AG09319 (cell line): Measurements from ENCODE around the gene PSMD8.

Source experiments
- DNase-seq: peaks from one replicate; pipeline ENCODE4 v3.0.0-alpha.2; 2010; ENCODE audit warnings: low read depth; ENCODE audit errors: extremely low read depth
- CTCF ChIP-seq: IDR thresholded peaks from 2 replicates; pipeline ENCODE4 v1.5.1; 2011; ENCODE audit warnings: low read depth, mild to moderate bottlenecking, inconsistent platforms, low read length, moderate library complexity

The PSMD8 gene

GRCh38 chr19:38355728-38356725 lies 18.3 kb upstream of the PSMD8 start:
- no peak for TF ChIP-seq CTCF
- DNase-seq, result no peak

GRCh38 chr19:38358071-38358470 lies 16.3 kb upstream of the PSMD8 start:
- no peak for DNase-seq
- TF ChIP-seq CTCF, result no peak

- DNase-seq, result no peak
- no peak for TF ChIP-seq CTCF
Measured at GRCh38 chr19:38359242-38360021, 14.9 kb upstream of the PSMD8 start.

- DNase-seq, result no peak
- no peak for TF ChIP-seq CTCF
Measured at GRCh38 chr19:38360351-38360750, 14.0 kb upstream of the PSMD8 start.

GRCh38 chr19:38360839-38361631 lies 13.3 kb upstream of the PSMD8 start:
- DNase-seq, result no peak

GRCh38 chr19:38361633-38362075 lies 12.7 kb upstream of the PSMD8 start:
- DNase-seq, result no peak

More at GRCh38 chr19:38360839-38361631, 13.3 kb upstream of the PSMD8 start:
- TF ChIP-seq CTCF, result no peak

More at GRCh38 chr19:38361633-38362075, 12.7 kb upstream of the PSMD8 start:
- TF ChIP-seq CTCF, result no peak; the same call in 1 of the 2 replicates
